T-helper 2 cell treated with Interferon-gamma antibody and Interleukin-4, amounts not matched to agents 100 ng/mL and 5 ng/mL, for 36 hours (primary cell): ENCODE data around the gene FERMT2. TPM values are rescaled to one million over a fixed set of nuclear protein-coding genes. Genes with fewer than 3 reads are reported as not detected.

Experiments used
- intact Hi-C: fragments of 100-400 bp; cut with micrococcal nuclease; formaldehyde crosslinking; loops from one replicate; pipeline ENCODE4 v1.15.1; 2023
- total RNA-seq: library from RNA; stranded (reverse); gene quantifications from 2 replicates; pipeline ENCODE4 v1.2.3, GENCODE V29; 2022

FERMT2 gene
- total RNA-seq, 1 donor from 2014 or later, result 1.3 TPM

GRCh38 chr14:52827426-52827825, 123.4 kb downstream of the FERMT2 start:
- intact Hi-C loops, result loop anchor here (10.0 kb wide), 1 partner anchor 327 kb away; the partner anchor contains the start of gene DDHD1

DNA sequence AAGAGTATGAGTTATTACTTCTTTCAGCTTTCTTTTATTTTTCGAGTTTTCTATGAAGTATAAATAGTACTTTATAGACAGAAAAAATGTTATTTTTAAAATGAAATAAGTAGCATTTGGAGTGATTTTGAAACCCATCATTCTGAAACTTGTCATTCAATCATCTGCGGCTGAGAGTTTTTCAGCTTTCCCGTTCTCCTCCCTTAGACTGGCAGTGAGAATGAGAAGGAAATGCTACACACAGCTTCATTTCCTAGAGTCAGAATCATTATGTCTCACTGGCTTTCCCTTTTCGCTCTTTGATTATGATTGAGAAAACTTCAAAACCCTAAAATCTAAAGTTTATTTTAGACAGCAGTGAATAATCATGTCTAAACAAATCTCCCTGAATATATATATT, 125.8 kb downstream of the FERMT2 start:
- intact Hi-C loops, result loop anchor here (10.0 kb wide), 1 partner anchor 330 kb away; the partner anchor contains the start of gene DDHD1

- intact Hi-C loops, result loop anchor here (10.0 kb wide), 1 partner anchor 330 kb away; the partner anchor contains the start of gene DDHD1
These were observed 126.4 kb downstream of the FERMT2 start for GRCh38 chr14:52824462-52824861.

DNA sequence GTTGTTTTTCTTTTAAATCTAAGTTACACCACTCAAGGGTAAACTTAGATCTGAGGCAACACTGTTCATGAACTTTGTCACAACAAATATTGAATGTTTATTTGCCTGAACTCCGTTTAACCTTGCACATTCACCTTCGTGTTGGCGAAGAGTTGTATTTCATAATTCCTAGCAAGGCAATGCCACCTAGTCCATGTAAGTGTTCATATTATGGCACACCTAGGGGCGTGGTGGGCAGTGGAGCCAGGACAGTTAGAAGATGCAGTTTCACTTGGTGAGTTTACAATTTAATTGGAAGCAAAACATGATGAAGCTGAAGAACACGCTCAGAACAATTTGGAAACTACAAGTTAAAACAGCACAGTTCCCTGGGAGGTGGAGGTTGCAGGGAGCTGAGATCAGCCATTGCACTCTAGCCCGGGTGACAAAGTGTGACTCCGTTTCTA, 129.0 kb downstream of the FERMT2 start:
- intact Hi-C loops, result loop anchor here (10.0 kb wide), 1 partner anchor 333 kb away; the partner anchor contains the start of gene DDHD1

DNA sequence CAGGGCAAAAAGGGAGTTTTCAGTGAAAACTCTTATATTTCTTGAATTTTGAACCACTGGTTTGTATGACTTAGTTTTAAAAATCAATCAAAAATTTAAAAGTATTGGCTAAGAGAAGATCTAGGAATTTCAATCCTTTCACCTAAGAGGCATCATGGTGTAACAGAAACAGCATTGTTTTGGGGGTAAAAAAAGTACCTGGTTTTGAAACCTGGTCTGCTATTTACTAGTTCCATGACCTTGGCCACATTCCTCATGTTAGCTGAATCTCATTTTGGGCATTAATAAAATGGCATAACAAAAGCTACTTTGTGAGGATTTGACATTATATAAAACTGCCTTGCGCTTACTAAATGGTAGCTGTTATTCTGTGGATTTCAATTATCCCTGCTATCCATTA, 142.7 kb downstream of the FERMT2 start:
- intact Hi-C loops, result no loop called here

Other genes with a start within 250 kb of the FERMT2 start
- 95.3 and 110 TPM in 2 replicates for gene PSMC6, start 243.8 kb downstream of the FERMT2 start, total RNA-seq
- gene STYX, start 220.9 kb downstream of the FERMT2 start, total RNA-seq, result 23.4 and 25.5 TPM in 2 replicates
- 16.7 and 18.0 TPM in 2 replicates for gene GNPNAT1, start 159.4 kb downstream of the FERMT2 start, total RNA-seq
- gene DDHD1, start 202.3 kb upstream of the FERMT2 start, total RNA-seq, result 69.8 and 71.1 TPM in 2 replicates